Peyer's patch (tissue), 4 donors: ENCODE measurements around the gene PSMD12.

ENCODE experiments used
- CTCF ChIP-seq, 6 experiments: fragments of 450-650 bp in 4 of 6; fragments of 200-600 bp in 2 of 6; sonication (generic) in 1 of 6; IDR thresholded peaks; one replicate each; pipeline ENCODE4 v1.5.1; 2017 to 2019; ENCODE audit warnings: antibody characterized with exemption in 6 of 6, mild to moderate bottlenecking in 3 of 6, moderate library complexity in 1 of 6
- POLR2A ChIP-seq, 2 donors: fragments of 450-650 bp; IDR thresholded peaks; one replicate each; pipeline ENCODE4 v1.5.1; 2017; ENCODE audit warnings: antibody characterized with exemption in 2 of 2, mild to moderate bottlenecking in 2 of 2, moderate library complexity in 2 of 2

- TF ChIP-seq POLR2A (IDR thresholded peaks at IDR 0.05): no peak
- no peak for TF ChIP-seq CTCF (IDR thresholded peaks at IDR 0.05)
These were observed 54.8 kb downstream of the PSMD12 start for GRCh38 chr17:67311575-67311974.
